ENCODE measurements around the gene CRACDL.

CRACDL gene

GRCh38 chr2:98825858-98826257, 110.2 kb downstream of the CRACDL start:
- DNase-seq (ENCODE audit: low read depth), result no peak
- TF ChIP-seq CTCF (IDR thresholded peaks at IDR 0.05; ENCODE audit: control insufficient read depth, insufficient read depth, low read depth, low read length, missing control alignments), result no peak
- H3K4me3 ChIP-seq (ENCODE audit: control insufficient read depth, low read depth, low read length), result no peak overlapping the region

GRCh38 chr2:98825404-98825803, 110.6 kb downstream of the CRACDL start:
- no peak overlapping the region for H3K4me3 ChIP-seq (ENCODE audit: control insufficient read depth, low read depth, low read length)
- DNase-seq (ENCODE audit: low read depth), result no peak
- no peak for TF ChIP-seq CTCF (IDR thresholded peaks at IDR 0.05; ENCODE audit: control insufficient read depth, insufficient read depth, low read depth, low read length, missing control alignments)

- no peak overlapping the region for H3K4me3 ChIP-seq (ENCODE audit: control insufficient read depth, low read depth, low read length)
- no peak for TF ChIP-seq CTCF (IDR thresholded peaks at IDR 0.05; ENCODE audit: control insufficient read depth, insufficient read depth, low read depth, low read length, missing control alignments)
- no peak for DNase-seq (ENCODE audit: low read depth)
Observed at GRCh38 chr2:98825020-98825350, 111.0 kb downstream of the CRACDL start.

GRCh38 chr2:98824256-98825019, 111.6 kb downstream of the CRACDL start:
- no peak for TF ChIP-seq CTCF (IDR thresholded peaks at IDR 0.05; ENCODE audit: control insufficient read depth, insufficient read depth, low read depth, low read length, missing control alignments)
- DNase-seq (ENCODE audit: low read depth), result no peak

GRCh38 chr2:98823196-98824170, 112.5 kb downstream of the CRACDL start:
- TF ChIP-seq CTCF (IDR thresholded peaks at IDR 0.05; ENCODE audit: control insufficient read depth, insufficient read depth, low read depth, low read length, missing control alignments), result no peak
- DNase-seq (ENCODE audit: low read depth), result no peak
- no peak overlapping the region for H3K4me3 ChIP-seq (ENCODE audit: control insufficient read depth, low read depth, low read length)

More at GRCh38 chr2:98824256-98825019, 111.6 kb downstream of the CRACDL start:
- no peak overlapping the region for H3K4me3 ChIP-seq (ENCODE audit: control insufficient read depth, low read depth, low read length)

- TF ChIP-seq CTCF (IDR thresholded peaks at IDR 0.05; ENCODE audit: control insufficient read depth, insufficient read depth, low read depth, low read length, missing control alignments), result no peak
- no peak for DNase-seq (ENCODE audit: low read depth)
- H3K4me3 ChIP-seq (ENCODE audit: control insufficient read depth, low read depth, low read length), result no peak overlapping the region
Observed at GRCh38 chr2:98822301-98823164, 113.5 kb downstream of the CRACDL start.
